Measurements from ENCODE around the gene TNIK. TPM values are rescaled to one million over a fixed set of nuclear protein-coding genes. Genes with fewer than 3 reads are reported as not detected.

Gene TNIK
- total RNA-seq, 1 donor from 2014 or later, result 15.5 TPM

DNA sequence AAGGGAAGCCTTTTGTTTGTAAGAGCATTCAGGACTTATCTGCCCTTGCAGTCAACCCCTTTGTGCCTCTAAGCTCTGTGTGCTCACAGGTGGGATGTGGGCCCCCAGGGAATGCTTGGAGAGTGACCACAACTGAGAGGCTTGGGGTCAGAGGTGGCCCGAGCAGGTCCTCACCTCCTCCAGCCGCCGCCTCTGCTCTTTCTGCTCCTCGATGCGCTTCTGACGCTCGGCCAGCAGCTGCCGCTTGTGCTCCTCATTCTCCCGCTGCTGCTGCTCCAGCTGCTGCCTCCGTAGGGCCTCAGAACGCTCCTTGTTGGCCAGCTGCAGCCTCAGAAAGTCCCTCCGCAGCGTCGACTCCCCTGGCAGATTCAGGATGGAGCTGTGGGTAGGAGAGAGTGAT lies 302.9 kb downstream of the TNIK start:
- H3K4me1 Mint-ChIP-seq (ENCODE audit: unreplicated experiment), result peaks cover 10% of the 10 kb centered on the region
- TF ChIP-seq, protein P1, sequence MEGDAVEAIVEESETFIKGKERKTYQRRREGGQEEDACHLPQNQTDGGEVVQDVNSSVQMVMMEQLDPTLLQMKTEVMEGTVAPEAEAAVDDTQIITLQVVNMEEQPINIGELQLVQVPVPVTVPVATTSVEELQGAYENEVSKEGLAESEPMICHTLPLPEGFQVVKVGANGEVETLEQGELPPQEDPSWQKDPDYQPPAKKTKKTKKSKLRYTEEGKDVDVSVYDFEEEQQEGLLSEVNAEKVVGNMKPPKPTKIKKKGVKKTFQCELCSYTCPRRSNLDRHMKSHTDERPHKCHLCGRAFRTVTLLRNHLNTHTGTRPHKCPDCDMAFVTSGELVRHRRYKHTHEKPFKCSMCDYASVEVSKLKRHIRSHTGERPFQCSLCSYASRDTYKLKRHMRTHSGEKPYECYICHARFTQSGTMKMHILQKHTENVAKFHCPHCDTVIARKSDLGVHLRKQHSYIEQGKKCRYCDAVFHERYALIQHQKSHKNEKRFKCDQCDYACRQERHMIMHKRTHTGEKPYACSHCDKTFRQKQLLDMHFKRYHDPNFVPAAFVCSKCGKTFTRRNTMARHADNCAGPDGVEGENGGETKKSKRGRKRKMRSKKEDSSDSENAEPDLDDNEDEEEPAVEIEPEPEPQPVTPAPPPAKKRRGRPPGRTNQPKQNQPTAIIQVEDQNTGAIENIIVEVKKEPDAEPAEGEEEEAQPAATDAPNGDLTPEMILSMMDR (IDR thresholded peaks at IDR 0.05), result no peak
- DNase-seq (ENCODE audit: extremely low spot score, unreplicated experiment), result no peak
- no peak overlapping the region for H3K27ac Mint-ChIP-seq (ENCODE audit: unreplicated experiment)
- no peak overlapping the region for H3K4me3 Mint-ChIP-seq (ENCODE audit: unreplicated experiment)
- H3K9me3 Mint-ChIP-seq (ENCODE audit: unreplicated experiment), result no peaks in the 10 kb centered on the region
- H3K36me3 Mint-ChIP-seq (ENCODE audit: unreplicated experiment), result peaks cover 35% of the 10 kb centered on the region
- H3K27me3 Mint-ChIP-seq (ENCODE audit: unreplicated experiment), result no peaks in the 10 kb centered on the region

DNA sequence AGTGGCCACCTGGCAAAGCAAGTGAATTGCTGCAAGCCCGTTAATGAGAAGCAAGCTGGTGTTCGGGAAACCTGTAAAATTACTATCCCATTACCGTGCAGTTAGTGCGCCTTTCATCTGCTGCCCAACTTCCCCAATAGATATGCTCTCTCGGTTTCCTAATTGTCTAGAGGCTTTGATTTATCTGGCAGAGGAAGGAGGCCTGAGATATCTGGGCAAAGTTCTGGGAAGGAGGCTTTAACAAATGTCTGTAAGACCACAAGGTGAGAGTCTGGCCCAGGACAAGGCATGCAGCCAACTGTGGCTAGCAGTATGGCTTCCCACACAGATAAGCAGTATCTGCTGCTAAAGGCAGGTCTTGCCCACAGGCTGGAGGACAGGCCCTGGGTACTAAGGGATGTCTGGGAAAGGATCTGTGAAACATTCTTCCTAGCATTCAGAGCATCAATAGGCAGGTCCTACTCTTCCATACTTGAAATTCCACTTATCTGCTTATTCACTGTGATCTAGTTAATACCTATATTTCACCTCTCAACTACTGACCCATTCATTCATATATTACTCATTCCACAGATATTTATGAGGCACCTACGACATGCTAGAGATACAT lies 303.7 kb downstream of the TNIK start:
- Mint-ChIP-seq H3K36me3 (ENCODE audit: unreplicated experiment) (peaks cover 35% of the 10 kb centered on the region), H3K9me3 (ENCODE audit: unreplicated experiment) (no peaks in the 10 kb centered on the region), H3K27ac (ENCODE audit: unreplicated experiment) (no peak overlapping the region), H3K4me1 (ENCODE audit: unreplicated experiment) (peaks cover 10% of the 10 kb centered on the region), H3K4me3 (ENCODE audit: unreplicated experiment) (no peak overlapping the region), H3K27me3 (ENCODE audit: unreplicated experiment) (no peaks in the 10 kb centered on the region)
- no peak for DNase-seq (ENCODE audit: extremely low spot score, unreplicated experiment)
- TF ChIP-seq, protein P1 (IDR thresholded peaks at IDR 0.05), result no peak

DNA sequence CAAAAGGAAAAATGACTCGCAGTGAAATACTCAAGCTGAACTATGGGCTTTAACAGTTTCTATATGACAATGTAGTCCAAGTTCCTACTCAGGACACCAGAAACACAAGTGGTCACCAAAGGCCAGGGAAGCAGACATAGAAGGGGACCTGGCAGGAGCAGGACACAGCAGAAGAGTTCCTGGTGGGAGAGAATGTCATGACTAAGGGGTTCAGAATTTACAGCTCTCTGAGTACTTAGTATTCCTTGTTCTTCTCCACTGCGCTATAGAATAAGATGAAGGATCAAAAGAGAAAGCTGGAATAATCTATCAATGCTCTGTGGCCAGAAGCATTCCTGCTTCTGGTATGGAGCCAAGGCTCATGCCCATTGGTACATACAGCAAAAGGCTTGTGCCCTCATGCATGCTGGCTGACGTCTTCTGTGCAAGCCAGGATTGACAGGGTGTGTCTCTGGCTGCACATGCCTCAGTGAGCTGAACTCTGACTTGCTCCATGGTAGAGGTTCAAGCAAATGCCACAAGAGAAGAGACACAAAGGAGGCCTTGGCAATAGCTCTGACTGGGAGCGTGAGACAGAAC lies 305.0 kb downstream of the TNIK start:
- H3K4me3 Mint-ChIP-seq (ENCODE audit: unreplicated experiment), result no peak overlapping the region
- H3K27me3 Mint-ChIP-seq (ENCODE audit: unreplicated experiment), result no peaks in the 10 kb centered on the region
- H3K9me3 Mint-ChIP-seq (ENCODE audit: unreplicated experiment), result no peaks in the 10 kb centered on the region
- no peak for DNase-seq (ENCODE audit: extremely low spot score, unreplicated experiment)
- H3K36me3 Mint-ChIP-seq (ENCODE audit: unreplicated experiment), result peaks cover 33% of the 10 kb centered on the region
- H3K4me1 Mint-ChIP-seq (ENCODE audit: unreplicated experiment), result peaks cover 17% of the 10 kb centered on the region
- TF ChIP-seq, protein P1 (IDR thresholded peaks at IDR 0.05), result no peak
- no peak overlapping the region for H3K27ac Mint-ChIP-seq (ENCODE audit: unreplicated experiment)

- Mint-ChIP-seq H3K9me3 (ENCODE audit: unreplicated experiment) (no peaks in the 10 kb centered on the region), H3K27ac (ENCODE audit: unreplicated experiment) (no peak overlapping the region), H3K4me1 (ENCODE audit: unreplicated experiment) (peaks cover 19% of the 10 kb centered on the region), H3K27me3 (ENCODE audit: unreplicated experiment) (no peaks in the 10 kb centered on the region), H3K4me3 (ENCODE audit: unreplicated experiment) (no peak overlapping the region), H3K36me3 (ENCODE audit: unreplicated experiment) (peaks cover 26% of the 10 kb centered on the region)
- TF ChIP-seq, protein P1 (IDR thresholded peaks at IDR 0.05), result no peak
- no peak for DNase-seq (ENCODE audit: extremely low spot score, unreplicated experiment)
Observed at GRCh38 chr3:171150945-171151344, 309.3 kb downstream of the TNIK start.

DNA sequence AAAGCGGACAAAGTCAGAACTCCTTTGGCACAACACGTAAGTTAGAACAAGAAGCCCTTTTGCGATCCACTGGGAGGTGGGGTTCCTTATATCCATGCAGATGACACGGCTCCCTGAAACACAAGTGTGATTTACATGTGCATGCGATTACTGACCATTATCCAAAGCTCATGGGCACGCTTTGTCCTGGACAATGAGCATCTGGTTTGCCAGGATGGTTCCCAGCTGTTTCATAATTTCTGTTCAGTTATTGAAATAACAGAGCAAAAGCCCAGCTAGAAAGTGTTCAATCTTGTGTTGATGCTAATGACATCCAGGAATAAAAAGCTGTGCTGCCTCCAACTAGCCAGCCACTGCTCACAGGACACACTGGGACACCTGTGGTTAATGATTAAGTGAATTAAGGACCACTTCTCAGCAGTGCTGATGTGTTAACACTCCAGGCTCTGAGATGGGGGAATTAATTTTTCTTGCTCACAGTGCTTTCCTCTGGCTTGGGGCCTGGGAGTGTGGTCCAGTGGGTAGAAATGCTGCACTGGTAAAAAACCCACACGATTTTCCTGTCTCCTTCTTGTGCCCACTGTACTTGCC lies 310.6 kb downstream of the TNIK start:
- no peaks in the 10 kb centered on the region for H3K27me3 Mint-ChIP-seq (ENCODE audit: unreplicated experiment)
- DNase-seq (ENCODE audit: extremely low spot score, unreplicated experiment), result no peak
- H3K4me3 Mint-ChIP-seq (ENCODE audit: unreplicated experiment), result no peak overlapping the region
- peaks cover 13% of the 10 kb centered on the region for H3K4me1 Mint-ChIP-seq (ENCODE audit: unreplicated experiment)
- no peak overlapping the region for H3K27ac Mint-ChIP-seq (ENCODE audit: unreplicated experiment)
- TF ChIP-seq, protein P1 (IDR thresholded peaks at IDR 0.05), result no peak
- H3K36me3 Mint-ChIP-seq (ENCODE audit: unreplicated experiment), result peaks cover 20% of the 10 kb centered on the region
- H3K9me3 Mint-ChIP-seq (ENCODE audit: unreplicated experiment), result no peaks in the 10 kb centered on the region
